Vagina (tissue), 2 donors: ENCODE measurements around the gene CELF5.

Source experiments
- CTCF ChIP-seq, 3 experiments: fragments of 450-650 bp in 2 of 3; fragments of 200-600 bp in 1 of 3; sonication (generic) in 1 of 3; IDR thresholded peaks; one replicate each; pipeline ENCODE4 v1.5.1; 2017 to 2019; ENCODE audit warnings: antibody characterized with exemption in 3 of 3, mild to moderate bottlenecking in 2 of 3, moderate library complexity in 2 of 3
- POLR2A ChIP-seq, 2 donors: fragments of 450-650 bp; IDR thresholded peaks; one replicate each; pipeline ENCODE4 v1.6.1; 2017; ENCODE audit warnings: antibody characterized with exemption in 2 of 2, mild to moderate bottlenecking in 2 of 2, moderate library complexity in 2 of 2
- POLR2AphosphoS5 ChIP-seq, 2 donors: sonication (generic); formaldehyde crosslinking; IDR thresholded peaks; one replicate each; pipeline ENCODE4 v1.9.0; 2017; ENCODE audit warnings: antibody characterized with exemption in 2 of 2, mild to moderate bottlenecking in 2 of 2, low read depth in 1 of 2; ENCODE audit not compliant: insufficient read depth in 1 of 2

- TF ChIP-seq POLR2AphosphoS5 (IDR thresholded peaks at IDR 0.05; ENCODE audit: insufficient read depth in 1 of 2, low read depth in 1 of 2), result no peak
- TF ChIP-seq POLR2A (IDR thresholded peaks at IDR 0.05), result no peak
- TF ChIP-seq CTCF (IDR thresholded peaks at IDR 0.05), result no peak
These were observed 60.5 kb downstream of the CELF5 start for GRCh38 chr19:3284759-3285646.
